A549 treated with ZK216348 at 1 μM for 4 hours (cell line): ENCODE measurements around the gene DCP1B. TPM values are rescaled to one million over a fixed set of nuclear protein-coding genes. Genes with fewer than 3 reads are reported as not detected.

Experiments
- total RNA-seq: library from RNA; stranded (reverse); fragments of 200-300 nt; extraction: Qiagen RNA extraction; gene quantifications from 5 replicates; pipeline ENCODE4 v1.2.3, GENCODE V29; 2022; ENCODE audit warnings: low read depth

The DCP1B gene
- total RNA-seq, result 6.7 to 7.8 TPM (median 7.0 TPM) in 5 replicates

DNA sequence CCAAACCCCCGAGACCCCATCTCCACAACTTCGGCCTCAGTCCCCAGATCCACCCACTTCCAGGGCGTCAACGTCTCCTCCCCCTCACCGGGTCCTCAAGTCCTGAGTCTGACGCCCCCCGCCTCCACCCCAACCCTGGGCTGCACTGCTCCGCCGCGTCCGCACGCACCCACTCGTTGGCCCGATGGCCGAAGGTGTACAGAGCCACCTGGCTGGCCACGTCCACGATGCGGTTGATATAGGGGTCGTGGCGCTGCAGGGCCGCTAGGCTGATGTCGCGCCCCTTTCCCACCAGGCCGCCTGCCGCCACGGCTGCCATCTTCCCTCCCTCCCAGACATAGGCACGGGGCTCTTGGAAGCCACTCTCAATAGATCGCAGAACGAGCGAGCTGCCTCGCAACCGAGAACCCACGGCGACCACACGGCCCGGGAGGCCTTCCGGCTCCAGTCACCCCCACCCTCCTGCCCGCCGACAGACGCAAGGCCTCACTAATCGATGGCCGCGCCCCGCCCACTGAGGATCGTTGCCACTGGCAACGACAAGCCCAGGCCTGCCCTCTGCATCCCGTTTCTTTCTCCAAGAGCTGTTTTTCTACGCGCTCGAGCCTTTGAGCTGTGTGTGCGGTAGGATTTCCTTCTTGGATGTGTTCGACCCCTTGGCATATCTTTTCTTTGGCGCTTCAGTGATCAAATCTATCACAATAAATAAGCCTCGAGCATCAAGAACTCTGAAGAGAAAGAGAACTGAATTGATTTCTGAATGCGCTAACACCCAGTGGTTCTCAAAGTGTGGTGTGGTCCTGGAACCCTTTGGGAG is at the start of gene DCP1B:
Gene DCP1B, minus strand, starts transcription at position 345 of the 817 bp plus-strand sequence. Its CDS starts 26 bp downstream, at position 319.

DNA sequence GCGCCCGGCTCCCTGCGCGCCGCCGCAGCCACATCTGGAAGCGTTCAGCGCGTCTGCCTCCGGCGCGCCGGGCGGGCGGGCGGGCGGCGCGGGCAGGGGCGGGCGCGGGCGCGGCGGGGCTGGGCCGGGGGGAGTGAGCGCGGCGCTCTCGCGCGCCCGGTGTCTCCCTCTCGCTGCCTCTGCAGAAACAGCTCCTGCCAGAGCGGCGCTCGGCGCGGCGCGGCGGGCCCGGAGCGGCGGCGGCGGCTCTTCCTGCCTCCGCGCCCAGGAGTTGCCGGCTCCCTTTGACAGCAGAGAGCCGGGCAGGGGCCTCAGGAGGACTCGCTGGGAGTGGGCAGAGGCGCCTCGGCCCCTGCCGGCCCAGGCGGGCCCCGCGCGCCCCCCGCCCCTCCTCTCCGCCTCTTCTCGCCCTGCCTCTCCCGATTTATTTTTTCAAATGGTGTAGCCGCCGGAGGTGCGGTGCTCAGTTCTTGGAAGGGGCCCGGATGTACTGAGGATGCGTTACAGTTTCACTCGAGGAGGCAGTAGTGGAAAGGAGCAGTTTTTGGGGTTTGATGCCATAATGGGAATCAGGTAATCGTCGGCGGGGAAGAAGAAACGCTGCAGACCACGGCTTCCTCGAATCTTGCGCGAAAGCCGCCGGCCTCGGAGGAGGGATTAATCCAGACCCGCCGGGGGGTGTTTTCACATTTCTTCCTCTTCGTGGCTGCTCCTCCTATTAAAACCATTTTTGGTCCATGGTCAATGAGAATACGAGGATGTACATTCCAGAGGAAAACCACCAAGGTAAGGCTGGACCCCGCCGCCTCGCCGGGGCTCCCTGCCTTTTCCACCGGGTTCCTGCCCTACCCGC is 48.8 kb upstream of the DCP1B start, which contains the start of gene CACNA1C:
Gene CACNA1C, plus strand, starts transcription at position 162 of the 853 bp plus-strand sequence. Its CDS starts 576 bp downstream, at position 738.

GRCh38 chr12:1918081-1918883 is 86.0 kb downstream of the DCP1B start, which contains the start of gene CACNA2D4:
Gene CACNA2D4 (minus strand): TSS chr12:1918652. CDS start chr12:1918473, 179 bp downstream.

Other genes starting within 250 kb of the DCP1B start
- not detected in 5 replicates for gene LRTM2, start 183.9 kb downstream of the DCP1B start, total RNA-seq
- not detected in 5 replicates for gene CACNA2D4, start 85.8 kb downstream of the DCP1B start, total RNA-seq
- gene CACNA1C, start 48.5 kb upstream of the DCP1B start, total RNA-seq, result 0.09 to 0.11 TPM in 2 of 5 replicates, not detected in the others